Tibial nerve (tissue), 4 donors: ENCODE results near the gene TMEM253.

Source experiments
- EP300 ChIP-seq, 2 donors: sonication (generic); formaldehyde crosslinking; IDR thresholded peaks; one replicate each; pipeline ENCODE4 v1.6.1; 2017; ENCODE audit warnings: antibody characterized with exemption in 2 of 2, mild to moderate bottlenecking in 1 of 2
- POLR2A ChIP-seq, 2 donors: fragments of 450-650 bp; IDR thresholded peaks; one replicate each; pipeline ENCODE4 v1.6.1; 2017; ENCODE audit warnings: antibody characterized with exemption in 2 of 2, mild to moderate bottlenecking in 2 of 2, moderate library complexity in 2 of 2
- TF ChIP-seq, protein P1 (sequence below), 5 experiments: fragments of 200-600 bp in 3 of 5; fragments of 450-650 bp in 2 of 5; sonication (generic) in 3 of 5; IDR thresholded peaks; one replicate each; pipeline ENCODE4 v1.5.1; 2016 to 2019; ENCODE audit warnings: antibody characterized with exemption in 5 of 5, mild to moderate bottlenecking in 3 of 5, moderate library complexity in 2 of 5

DNA sequence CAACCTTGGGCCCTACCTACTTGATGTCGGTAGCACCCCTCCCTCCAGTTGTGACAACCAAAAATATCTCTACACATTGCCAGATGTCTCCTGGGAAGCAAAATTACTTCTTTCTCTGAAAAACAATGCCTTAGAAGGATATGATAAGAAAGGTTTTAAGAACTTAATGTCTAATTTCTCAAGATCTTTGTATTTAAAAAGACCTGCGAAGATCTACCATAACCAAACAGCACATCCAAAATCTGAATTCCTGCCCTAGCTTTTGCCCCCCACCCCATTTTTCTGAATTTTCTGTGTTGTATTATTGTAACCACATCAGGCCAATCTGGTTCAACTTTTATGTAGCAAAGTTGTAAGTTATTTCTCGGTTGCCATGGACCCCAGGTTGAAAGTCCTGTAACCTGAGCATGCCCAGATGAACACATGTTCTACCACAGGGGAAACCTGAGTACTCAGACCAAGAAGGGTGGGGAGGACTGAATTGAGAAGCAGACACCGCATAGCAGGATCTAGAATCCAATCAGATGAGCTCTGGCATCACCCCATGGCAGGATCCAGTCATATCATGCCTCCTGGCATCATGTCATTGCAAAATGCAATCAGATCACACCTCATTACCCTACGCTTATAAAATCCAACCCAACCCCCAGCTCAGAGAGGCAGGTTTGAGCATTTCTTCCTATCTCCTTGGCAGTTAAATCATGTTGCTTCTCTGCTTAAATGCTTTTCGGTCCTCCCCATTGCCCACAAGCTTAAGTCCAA lies 8.7 kb downstream of the TMEM253 start:
- no peak for TF ChIP-seq POLR2A (IDR thresholded peaks at IDR 0.05)
- TF ChIP-seq, protein P1, sequence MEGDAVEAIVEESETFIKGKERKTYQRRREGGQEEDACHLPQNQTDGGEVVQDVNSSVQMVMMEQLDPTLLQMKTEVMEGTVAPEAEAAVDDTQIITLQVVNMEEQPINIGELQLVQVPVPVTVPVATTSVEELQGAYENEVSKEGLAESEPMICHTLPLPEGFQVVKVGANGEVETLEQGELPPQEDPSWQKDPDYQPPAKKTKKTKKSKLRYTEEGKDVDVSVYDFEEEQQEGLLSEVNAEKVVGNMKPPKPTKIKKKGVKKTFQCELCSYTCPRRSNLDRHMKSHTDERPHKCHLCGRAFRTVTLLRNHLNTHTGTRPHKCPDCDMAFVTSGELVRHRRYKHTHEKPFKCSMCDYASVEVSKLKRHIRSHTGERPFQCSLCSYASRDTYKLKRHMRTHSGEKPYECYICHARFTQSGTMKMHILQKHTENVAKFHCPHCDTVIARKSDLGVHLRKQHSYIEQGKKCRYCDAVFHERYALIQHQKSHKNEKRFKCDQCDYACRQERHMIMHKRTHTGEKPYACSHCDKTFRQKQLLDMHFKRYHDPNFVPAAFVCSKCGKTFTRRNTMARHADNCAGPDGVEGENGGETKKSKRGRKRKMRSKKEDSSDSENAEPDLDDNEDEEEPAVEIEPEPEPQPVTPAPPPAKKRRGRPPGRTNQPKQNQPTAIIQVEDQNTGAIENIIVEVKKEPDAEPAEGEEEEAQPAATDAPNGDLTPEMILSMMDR (IDR thresholded peaks at IDR 0.05): no peak
- TF ChIP-seq EP300 (IDR thresholded peaks at IDR 0.05): no peak
